HCT116 (cell line): Measurements from ENCODE around the gene ZBTB6. TPM values are rescaled to one million over a fixed set of nuclear protein-coding genes. Genes with fewer than 3 reads are reported as not detected.

Source experiments
- ATAC-seq: fragments of 200-7000 bp; cut with Tn5 transposase; 2 replicates; pipeline ENCODE4 v1.9.1; 2020; ENCODE audit warnings: mild to moderate bottlenecking, moderate library complexity
- BruUV-seq: library from RNA; stranded (reverse); fragments of 400-500 nt; replicated peaks from 2 replicates; lab custom pipeline; 2021; lab: Mats Ljungman, UMichigan
- CTCF ChIA-PET: fragments of 300-600 bp; sonication (Branson Sonifier 250); formaldehyde crosslinking; loops from one replicate; lab custom pipeline; 2021; ENCODE audit warnings: antibody characterized with exemption; lab: Charles Lee
- POLR2A ChIA-PET: fragments of 300-600, 350-600 bp; sonication (Branson Sonifier 250); formaldehyde crosslinking; loops from one replicate; lab custom pipeline; 2021; ENCODE audit warnings: antibody characterized with exemption; lab: Charles Lee
- RAD21 ChIA-PET, 2 experiments: fragments of 300-600 bp; sonication (Branson Sonifier 250); formaldehyde crosslinking; loops; one replicate each; lab custom pipeline; 2023; ENCODE audit warnings: low total read pairs in 2 of 2; ENCODE audit not compliant: uncharacterized antibody in 2 of 2, unreplicated experiment in 2 of 2, low non-redundant PET in 1 of 2; lab: Charles Lee
- DNase-seq: peaks from one replicate; pipeline ENCODE4 v3.0.0-alpha.2; 2010; ENCODE audit warnings: low read depth, low spot score
- H2AFZ ChIP-seq: fragments of 200-600 bp; shearing (Covaris generic), sonication (generic); 2 replicates; pipeline ENCODE4 v1.6.1; 2017; ENCODE audit warnings: low read depth, mixed run types, mixed read lengths, antibody characterized with exemption, low read length; ENCODE audit not compliant: poor library complexity, severe bottlenecking
- H3K27ac ChIP-seq: 2 replicates; pipeline ENCODE4 v1.5.1; 2012; ENCODE audit warnings: low read depth, low read length
- H3K27me3 ChIP-seq: fragments of 200-600 bp; sonication (generic); 2 replicates; pipeline ENCODE4 v1.6.1; 2016; ENCODE audit warnings: mixed run types, low read length, mixed read lengths; ENCODE audit not compliant: insufficient read depth
- H3K36me3 ChIP-seq, 2 experiments: fragments of 200-500 bp in 1 of 2; fragments of 200-600 bp in 1 of 2; sonication (Bioruptor generic) in 1 of 2; sonication (generic) in 1 of 2; 2 replicates each; pipeline versions ENCODE4 v1.5.1 to v1.6.1; 2014 to 2016; ENCODE audit warnings: low read length in 2 of 2, inconsistent platforms in 1 of 2, mixed read lengths in 1 of 2, mixed run types in 1 of 2; ENCODE audit not compliant: insufficient read depth in 2 of 2, control insufficient read depth in 1 of 2
- H3K4me1 ChIP-seq, 2 experiments: fragments of 200-600 bp in 1 of 2; sonication (generic) in 1 of 2; 2 replicates each; pipeline versions ENCODE4 v1.5.1 to v1.6.1; 2012 to 2017; ENCODE audit warnings: low read length in 2 of 2, inconsistent platforms in 1 of 2, mild to moderate bottlenecking in 1 of 2, mixed read lengths in 1 of 2, mixed run types in 1 of 2, moderate library complexity in 1 of 2; ENCODE audit not compliant: insufficient read depth in 2 of 2, control insufficient read depth in 1 of 2
- H3K4me2 ChIP-seq: fragments of 200-600 bp; sonication (generic); 2 replicates; pipeline ENCODE4 v1.6.1; 2017; ENCODE audit warnings: mixed run types, low read length, mixed read lengths
- H3K4me3 ChIP-seq, 2 experiments: fragments of 200-600 bp in 1 of 2; sonication (generic) in 1 of 2; replicated peaks in 1 of 2; 2 replicates each; pipeline ENCODE4 v1.5.1; 2011 to 2016; ENCODE audit warnings: low read length in 2 of 2, control low read depth in 1 of 2, low read depth in 1 of 2, mild to moderate bottlenecking in 1 of 2, mixed read lengths in 1 of 2, mixed run types in 1 of 2
- H3K79me2 ChIP-seq: fragments of 200-600 bp; sonication (generic); 2 replicates; pipeline ENCODE4 v1.6.1; 2017; ENCODE audit warnings: mild to moderate bottlenecking, mixed run types, low read length, moderate library complexity, mixed read lengths; ENCODE audit not compliant: insufficient read depth
- H3K9ac ChIP-seq: fragments of 200-600 bp; sonication (generic); 2 replicates; pipeline ENCODE4 v1.6.1; 2016; ENCODE audit warnings: low read length, mixed read lengths
- H3K9me2 ChIP-seq: fragments of 200-600 bp; sonication (generic), shearing (Covaris generic); 2 replicates; pipeline ENCODE4 v1.6.1; 2017; ENCODE audit warnings: mixed run types, mild to moderate bottlenecking, moderate library complexity; ENCODE audit not compliant: insufficient read depth
- H3K9me3 ChIP-seq, 2 experiments: fragments of 200-500 bp in 1 of 2; fragments of 200-600 bp in 1 of 2; sonication (Bioruptor generic) in 1 of 2; sonication (generic) in 1 of 2; 2 replicates each; pipeline ENCODE4 v1.6.1; 2014 to 2017; ENCODE audit warnings: low read length in 2 of 2, mixed read lengths in 2 of 2, inconsistent platforms in 1 of 2, low read depth in 1 of 2, mild to moderate bottlenecking in 1 of 2, mixed run types in 1 of 2, moderate library complexity in 1 of 2; ENCODE audit not compliant: control insufficient read depth in 1 of 2, insufficient read depth in 1 of 2
- H4K20me1 ChIP-seq: fragments of 200-600 bp; sonication (generic), shearing (Covaris generic); 2 replicates; pipeline ENCODE4 v1.6.1; 2017; ENCODE audit warnings: mixed run types, mild to moderate bottlenecking, moderate library complexity; ENCODE audit not compliant: insufficient read depth
- CBX3 ChIP-seq: IDR thresholded peaks from 2 replicates; pipeline ENCODE4 v1.6.1; 2012; ENCODE audit warnings: low read depth
- CEBPB ChIP-seq: IDR thresholded peaks from 2 replicates; pipeline ENCODE4 v1.6.1; 2012; ENCODE audit warnings: low read depth
- EGR1 ChIP-seq: IDR thresholded peaks from 2 replicates; pipeline ENCODE4 v1.6.1; 2012; ENCODE audit warnings: low read depth
- EZH2 ChIP-seq: fragments of 200-600 bp; sonication (generic); IDR thresholded peaks from 2 replicates; pipeline ENCODE4 v1.6.1; 2017; ENCODE audit warnings: antibody characterized with exemption, mixed run types
- EZH2phosphoT487 ChIP-seq: fragments of 200-600 bp; IDR thresholded peaks from 2 replicates; pipeline ENCODE4 v1.6.1; 2018; ENCODE audit warnings: antibody characterized with exemption, borderline replicate concordance
- FOSL1 ChIP-seq: IDR thresholded peaks from 2 replicates; pipeline ENCODE4 v1.6.1; 2012; ENCODE audit warnings: low read depth
- POLR2AphosphoS5 ChIP-seq: IDR thresholded peaks from 2 replicates; pipeline ENCODE4 v1.6.1; 2011; ENCODE audit warnings: mild to moderate bottlenecking, low read depth, low read length, moderate library complexity
- RAD21 ChIP-seq: IDR thresholded peaks from 2 replicates; pipeline ENCODE4 v1.6.1; 2012; ENCODE audit warnings: low read depth, mild to moderate bottlenecking
- SIN3A ChIP-seq: IDR thresholded peaks from 2 replicates; pipeline ENCODE4 v1.6.1; 2012; ENCODE audit warnings: low read depth
- SP1 ChIP-seq: IDR thresholded peaks from 2 replicates; pipeline ENCODE4 v1.6.1; 2012; ENCODE audit warnings: low read depth
- SRF ChIP-seq: IDR thresholded peaks from 2 replicates; pipeline ENCODE4 v1.6.1; 2012; ENCODE audit warnings: low read depth
- TCF7L2 ChIP-seq: IDR thresholded peaks from 2 replicates; pipeline ENCODE4 v1.7.0; 2011; ENCODE audit warnings: borderline replicate concordance, inconsistent platforms; ENCODE audit not compliant: insufficient read depth, insufficient read length; ENCODE audit errors: extremely low read depth
- YY1 ChIP-seq: IDR thresholded peaks from 2 replicates; pipeline ENCODE4 v1.6.1; 2011; ENCODE audit warnings: low read length, low read depth, moderate library complexity, mild to moderate bottlenecking; ENCODE audit not compliant: insufficient replicate concordance; ENCODE audit errors: extremely low read depth
- ZFX ChIP-seq: fragments of 450-650 bp; IDR thresholded peaks from 2 replicates; pipeline ENCODE4 v1.6.1; 2017
- ZNF274 ChIP-seq: fragments of 200-500 bp; sonication (Bioruptor generic); IDR thresholded peaks from 2 replicates; pipeline ENCODE4 v1.6.1; 2014; ENCODE audit warnings: mild to moderate bottlenecking, low read depth, low read length, inconsistent platforms
- intact Hi-C: fragments of 100-400 bp; cut with micrococcal nuclease; formaldehyde crosslinking; loops from 2 replicates; pipeline ENCODE4 v1.10.0; 2022
- total RNA-seq: library from RNA; stranded (reverse); gene quantifications from one replicate; pipeline ENCODE4 v1.2.1, GENCODE V29; 2021; ENCODE audit not compliant: unreplicated experiment
- TF ChIP-seq, protein P1 (sequence below): IDR thresholded peaks from 2 replicates; pipeline ENCODE4 v1.6.1; 2012; ENCODE audit warnings: low read depth
- TF ChIP-seq, protein P2 (sequence below): IDR thresholded peaks from 2 replicates; pipeline ENCODE4 v1.6.1; 2012
- TF ChIP-seq, protein P3 (sequence below), 3 experiments: fragments of 200-600 bp in 1 of 3; sonication (generic) in 1 of 3; IDR thresholded peaks in 2 of 3; conservative IDR thresholded peaks in 1 of 3; 2 replicates each; pipeline ENCODE4 v1.5.1; 2012 to 2017; ENCODE audit warnings: low read depth in 2 of 3, low read length in 2 of 3, antibody characterized with exemption in 1 of 3, borderline replicate concordance in 1 of 3, control low read depth in 1 of 3, mild to moderate bottlenecking in 1 of 3, mixed read lengths in 1 of 3, mixed run types in 1 of 3, moderate library complexity in 1 of 3; ENCODE audit not compliant: insufficient read depth in 1 of 3
- TF ChIP-seq, protein P4 (sequence below): IDR thresholded peaks from 2 replicates; pipeline ENCODE4 v1.6.1; 2011; ENCODE audit warnings: mild to moderate bottlenecking, low read length, moderate library complexity; ENCODE audit not compliant: insufficient replicate concordance; ENCODE audit errors: extremely low read depth

The ZBTB6 gene
- total RNA-seq, 1 experiment from 2014 or later: 12.3 TPM

DNA sequence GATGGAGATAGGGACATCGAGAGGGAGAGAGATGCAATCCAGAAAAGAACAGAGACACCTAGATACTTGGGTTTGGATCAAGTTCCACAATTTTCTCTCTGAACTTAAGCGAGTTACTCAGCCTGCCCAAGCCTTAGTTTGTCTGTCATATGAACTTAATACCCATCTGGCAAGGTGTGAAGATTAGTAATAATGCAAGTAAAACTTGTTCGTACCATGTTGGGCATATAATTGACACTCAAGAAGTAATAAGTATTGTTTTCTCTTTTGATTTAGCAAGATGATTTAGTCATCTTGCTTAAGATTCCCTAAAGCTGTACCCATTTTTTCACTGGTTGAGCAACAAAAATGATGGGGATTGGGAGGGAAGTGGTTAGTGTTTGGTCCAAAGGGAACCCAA lies 35.2 kb upstream of the ZBTB6 start (continued):
- TF ChIP-seq, protein P1, sequence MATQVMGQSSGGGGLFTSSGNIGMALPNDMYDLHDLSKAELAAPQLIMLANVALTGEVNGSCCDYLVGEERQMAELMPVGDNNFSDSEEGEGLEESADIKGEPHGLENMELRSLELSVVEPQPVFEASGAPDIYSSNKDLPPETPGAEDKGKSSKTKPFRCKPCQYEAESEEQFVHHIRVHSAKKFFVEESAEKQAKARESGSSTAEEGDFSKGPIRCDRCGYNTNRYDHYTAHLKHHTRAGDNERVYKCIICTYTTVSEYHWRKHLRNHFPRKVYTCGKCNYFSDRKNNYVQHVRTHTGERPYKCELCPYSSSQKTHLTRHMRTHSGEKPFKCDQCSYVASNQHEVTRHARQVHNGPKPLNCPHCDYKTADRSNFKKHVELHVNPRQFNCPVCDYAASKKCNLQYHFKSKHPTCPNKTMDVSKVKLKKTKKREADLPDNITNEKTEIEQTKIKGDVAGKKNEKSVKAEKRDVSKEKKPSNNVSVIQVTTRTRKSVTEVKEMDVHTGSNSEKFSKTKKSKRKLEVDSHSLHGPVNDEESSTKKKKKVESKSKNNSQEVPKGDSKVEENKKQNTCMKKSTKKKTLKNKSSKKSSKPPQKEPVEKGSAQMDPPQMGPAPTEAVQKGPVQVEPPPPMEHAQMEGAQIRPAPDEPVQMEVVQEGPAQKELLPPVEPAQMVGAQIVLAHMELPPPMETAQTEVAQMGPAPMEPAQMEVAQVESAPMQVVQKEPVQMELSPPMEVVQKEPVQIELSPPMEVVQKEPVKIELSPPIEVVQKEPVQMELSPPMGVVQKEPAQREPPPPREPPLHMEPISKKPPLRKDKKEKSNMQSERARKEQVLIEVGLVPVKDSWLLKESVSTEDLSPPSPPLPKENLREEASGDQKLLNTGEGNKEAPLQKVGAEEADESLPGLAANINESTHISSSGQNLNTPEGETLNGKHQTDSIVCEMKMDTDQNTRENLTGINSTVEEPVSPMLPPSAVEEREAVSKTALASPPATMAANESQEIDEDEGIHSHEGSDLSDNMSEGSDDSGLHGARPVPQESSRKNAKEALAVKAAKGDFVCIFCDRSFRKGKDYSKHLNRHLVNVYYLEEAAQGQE: no peak
- TF ChIP-seq YY1: no peak
- no peak for TF ChIP-seq CEBPB
- no peak for TF ChIP-seq RAD21
- no peak for TF ChIP-seq FOSL1

DNA sequence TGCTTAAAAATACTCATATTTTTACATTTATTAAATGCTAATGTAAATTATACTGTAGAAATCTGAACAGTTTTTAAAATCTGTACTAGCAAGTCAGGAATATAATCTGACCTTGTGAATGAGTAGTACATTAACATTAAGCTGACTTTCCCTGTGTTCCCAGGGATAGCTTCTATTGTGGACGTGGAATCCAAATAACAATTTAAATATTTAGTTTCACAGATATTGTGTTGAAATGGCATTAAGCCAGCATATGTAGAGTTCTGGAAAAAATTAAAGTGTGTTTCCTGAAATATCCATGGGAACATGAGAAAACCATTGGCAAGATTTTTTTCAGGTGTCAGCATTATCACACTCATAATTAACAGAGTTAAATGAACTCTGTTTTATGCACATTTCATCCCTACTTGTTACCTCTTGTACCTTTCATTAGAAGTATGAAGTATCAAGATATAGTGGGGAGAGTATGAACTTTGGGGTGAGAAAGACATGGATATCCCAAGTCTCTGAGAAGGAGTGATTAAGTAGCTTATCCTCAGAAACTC lies 33.4 kb upstream of the ZBTB6 start:
- DNase-seq (no peak), ATAC-seq (no peak)
- no peak overlapping the region for H2AFZ ChIP-seq
- no peaks in the 10 kb centered on the region for H3K27me3 ChIP-seq
- CTCF ChIA-PET: no interaction called here
- H3K9me2 ChIP-seq: no peaks in the 10 kb centered on the region
- H3K4me2 ChIP-seq: no peak overlapping the region
- H3K9ac ChIP-seq: no peak overlapping the region
- H4K20me1 ChIP-seq: peaks cover 5% of the 10 kb centered on the region; the same call in 1 of the 2 replicates
- RAD21 ChIA-PET: no interaction called here
- H3K27ac ChIP-seq: no peak overlapping the region
- no TSS peak for BruUV-seq
- intact Hi-C loops: no loop called here
- POLR2A ChIA-PET: no interaction called here
- peaks cover 7 to 12% of the 10 kb centered on the region in 2 experiments; a peak in 3 of 4 replicates for H3K4me1 ChIP-seq
- H3K36me3 ChIP-seq: no peaks in the 10 kb centered on the region
- H3K9me3 ChIP-seq: no peaks in the 10 kb centered on the region
- H3K79me2 ChIP-seq: peaks cover 97% of the 10 kb centered on the region
- no peak overlapping the region for H3K4me3 ChIP-seq
- TF ChIP-seq EGR1 (no peak), TCF7L2 (no peak), SRF (no peak), CEBPB (no peak), SIN3A (no peak), EZH2 (no peak), EZH2phosphoT487 (no peak), CBX3 (no peak), POLR2AphosphoS5 (no peak), FOSL1 (no peak), SP1 (no peak), ZFX (no peak), ZNF274 (no peak)
- TF ChIP-seq, protein P2, sequence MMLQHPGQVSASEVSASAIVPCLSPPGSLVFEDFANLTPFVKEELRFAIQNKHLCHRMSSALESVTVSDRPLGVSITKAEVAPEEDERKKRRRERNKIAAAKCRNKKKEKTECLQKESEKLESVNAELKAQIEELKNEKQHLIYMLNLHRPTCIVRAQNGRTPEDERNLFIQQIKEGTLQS: no peak
- TF ChIP-seq, protein P3, sequence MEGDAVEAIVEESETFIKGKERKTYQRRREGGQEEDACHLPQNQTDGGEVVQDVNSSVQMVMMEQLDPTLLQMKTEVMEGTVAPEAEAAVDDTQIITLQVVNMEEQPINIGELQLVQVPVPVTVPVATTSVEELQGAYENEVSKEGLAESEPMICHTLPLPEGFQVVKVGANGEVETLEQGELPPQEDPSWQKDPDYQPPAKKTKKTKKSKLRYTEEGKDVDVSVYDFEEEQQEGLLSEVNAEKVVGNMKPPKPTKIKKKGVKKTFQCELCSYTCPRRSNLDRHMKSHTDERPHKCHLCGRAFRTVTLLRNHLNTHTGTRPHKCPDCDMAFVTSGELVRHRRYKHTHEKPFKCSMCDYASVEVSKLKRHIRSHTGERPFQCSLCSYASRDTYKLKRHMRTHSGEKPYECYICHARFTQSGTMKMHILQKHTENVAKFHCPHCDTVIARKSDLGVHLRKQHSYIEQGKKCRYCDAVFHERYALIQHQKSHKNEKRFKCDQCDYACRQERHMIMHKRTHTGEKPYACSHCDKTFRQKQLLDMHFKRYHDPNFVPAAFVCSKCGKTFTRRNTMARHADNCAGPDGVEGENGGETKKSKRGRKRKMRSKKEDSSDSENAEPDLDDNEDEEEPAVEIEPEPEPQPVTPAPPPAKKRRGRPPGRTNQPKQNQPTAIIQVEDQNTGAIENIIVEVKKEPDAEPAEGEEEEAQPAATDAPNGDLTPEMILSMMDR (IDR thresholded peaks at IDR 0.05 in 2 of 3, conservative IDR thresholded peaks at IDR 0.05 in 1 of 3; ENCODE audit: borderline replicate concordance in 1 of 3, insufficient read depth in 1 of 3, low read depth in 2 of 3, low read length in 2 of 3): no peak
- TF ChIP-seq, protein P4, sequence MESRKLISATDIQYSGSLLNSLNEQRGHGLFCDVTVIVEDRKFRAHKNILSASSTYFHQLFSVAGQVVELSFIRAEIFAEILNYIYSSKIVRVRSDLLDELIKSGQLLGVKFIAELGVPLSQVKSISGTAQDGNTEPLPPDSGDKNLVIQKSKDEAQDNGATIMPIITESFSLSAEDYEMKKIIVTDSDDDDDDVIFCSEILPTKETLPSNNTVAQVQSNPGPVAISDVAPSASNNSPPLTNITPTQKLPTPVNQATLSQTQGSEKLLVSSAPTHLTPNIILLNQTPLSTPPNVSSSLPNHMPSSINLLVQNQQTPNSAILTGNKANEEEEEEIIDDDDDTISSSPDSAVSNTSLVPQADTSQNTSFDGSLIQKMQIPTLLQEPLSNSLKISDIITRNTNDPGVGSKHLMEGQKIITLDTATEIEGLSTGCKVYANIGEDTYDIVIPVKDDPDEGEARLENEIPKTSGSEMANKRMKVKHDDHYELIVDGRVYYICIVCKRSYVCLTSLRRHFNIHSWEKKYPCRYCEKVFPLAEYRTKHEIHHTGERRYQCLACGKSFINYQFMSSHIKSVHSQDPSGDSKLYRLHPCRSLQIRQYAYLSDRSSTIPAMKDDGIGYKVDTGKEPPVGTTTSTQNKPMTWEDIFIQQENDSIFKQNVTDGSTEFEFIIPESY: no peak
